Renal pelvis (tissue), 4 donors: ENCODE measurements around the gene NET1. TPM values are rescaled to one million over a fixed set of nuclear protein-coding genes. Genes with fewer than 3 reads are reported as not detected.
"Not testable (repeated sequence)": the region's sequence is repeated elsewhere in the genome, so short reads cannot be mapped to it uniquely, and the experiment has no call there.

Source experiments
- DNase-seq: peaks from one replicate; pipeline ENCODE4 v3.0.0-alpha.2; 2013
- polyA plus RNA-seq, 3 donors: library from polyadenylated mRNA; unstranded; fragments of 120-200 nt; gene quantifications; one replicate each; pipeline ENCODE4 v1.2.1, GENCODE V29; 2013; ENCODE audit not compliant: insufficient read length in 3 of 3

NET1 gene
- polyA plus RNA-seq, 3 donors: 123 to 139 (median 135) TPM

GRCh38 chr10:5390607-5391205 lies 21.7 kb upstream of the NET1 start:
- no peak for DNase-seq

GRCh38 chr10:5391790-5392189 lies 20.6 kb upstream of the NET1 start:
- no peak for DNase-seq

- no peak for DNase-seq
Measured at GRCh38 chr10:5393529-5393928, 18.8 kb upstream of the NET1 start.

- DNase-seq: no peak
Measured at GRCh38 chr10:5395168-5395567, 17.2 kb upstream of the NET1 start.

GRCh38 chr10:5396556-5397300 lies 15.6 kb upstream of the NET1 start:
- no peak for DNase-seq

GRCh38 chr10:5399332-5399731 lies 13.0 kb upstream of the NET1 start:
- DNase-seq: no peak

- no peak for DNase-seq
Measured at GRCh38 chr10:5400468-5401240, 11.7 kb upstream of the NET1 start.

GRCh38 chr10:5402798-5403197 lies 9.6 kb upstream of the NET1 start:
- DNase-seq: no peak

GRCh38 chr10:5404208-5405041 lies 7.9 kb upstream of the NET1 start, which contains the start of gene TUBAL3:
Gene TUBAL3, minus strand, starts transcription at chr10:5404828. Its CDS starts 36 bp downstream, at chr10:5404792.
- DNase-seq: no peak

GRCh38 chr10:5406918-5407317 lies 5.4 kb upstream of the NET1 start:
- no peak for DNase-seq

- DNase-seq: not testable (repeated sequence)
Measured at GRCh38 chr10:5410787-5411186, 1.6 kb upstream of the NET1 start.

- DNase-seq: no peak
Measured at GRCh38 chr10:5411941-5412276, 448 bp upstream of the NET1 start.

- peak; percentile 31 for DNase-seq
Measured at GRCh38 chr10:5413012-5413938, 918 bp downstream of the NET1 start.

- no peak for DNase-seq
Measured at GRCh38 chr10:5416981-5417380, 4.6 kb downstream of the NET1 start.

GRCh38 chr10:5418584-5418983 lies 6.2 kb downstream of the NET1 start:
- DNase-seq: no peak

GRCh38 chr10:5419466-5420094 lies 7.2 kb downstream of the NET1 start:
- DNase-seq: no peak

- no peak for DNase-seq
Measured at GRCh38 chr10:5423771-5424170, 11.4 kb downstream of the NET1 start.

- DNase-seq: no peak
Measured at GRCh38 chr10:5424751-5425150, 12.4 kb downstream of the NET1 start.

GRCh38 chr10:5428133-5428532 lies 15.8 kb downstream of the NET1 start:
- no peak for DNase-seq

GRCh38 chr10:5433182-5433581 lies 20.8 kb downstream of the NET1 start:
- no peak for DNase-seq
